ENCODE measurements around the gene R3HDM2.
A peak's percentile ranks its signal among the peaks of the same experiment; 100 is the strongest.

The R3HDM2 gene

GRCh38 chr12:57244312-57244696 lies 186.5 kb downstream of the R3HDM2 start:
- no peaks in the 10 kb centered on the region for H3K9me3 ChIP-seq (ENCODE audit: low read length)
- no peak overlapping the region for H2AFZ ChIP-seq (ENCODE audit: low read length)
- no peaks in the 10 kb centered on the region for H3K36me3 ChIP-seq (ENCODE audit: insufficient read depth, low read length)
- no peak overlapping the region for H3K9ac ChIP-seq (ENCODE audit: low read length)
- no peaks in the 10 kb centered on the region for H3K79me2 ChIP-seq (ENCODE audit: insufficient read depth, low read length)
- no peak overlapping the region for H3K27ac ChIP-seq (ENCODE audit: low read depth, low read length, poor library complexity, severe bottlenecking)
- H4K20me1 ChIP-seq (ENCODE audit: insufficient read depth, low read length) = no peaks in the 10 kb centered on the region
- no peak overlapping the region for H3K4me3 ChIP-seq (ENCODE audit: low read depth, low read length, poor library complexity, severe bottlenecking)
- no peaks in the 10 kb centered on the region for H3F3A ChIP-seq (ENCODE audit: insufficient read depth, low read length)
- no peaks in the 10 kb centered on the region for H3K9me2 ChIP-seq (ENCODE audit: low read depth, low read length)
- H3K27me3 ChIP-seq (ENCODE audit: insufficient read depth, low read length) = no peaks in the 10 kb centered on the region
- H3K4me1 ChIP-seq (ENCODE audit: insufficient read depth, low read length, severe bottlenecking) = peaks cover 50% of the 10 kb centered on the region
- H3K4me2 ChIP-seq (ENCODE audit: low read length) = no peak overlapping the region
- TF ChIP-seq CTCF (IDR thresholded peaks at IDR 0.05; ENCODE audit: low read length) = no peak
- TF ChIP-seq EZH2 (IDR thresholded peaks at IDR 0.05; ENCODE audit: borderline replicate concordance, low read length) = no peak

- Histone ChIP-seq H3K9me2 (ENCODE audit: low read depth, low read length) (no peaks in the 10 kb centered on the region), H3K4me2 (ENCODE audit: low read length) (peak overlapping the region; percentile 78), H3K4me1 (ENCODE audit: insufficient read depth, low read length, severe bottlenecking) (peaks cover 49% of the 10 kb centered on the region), H4K20me1 (ENCODE audit: insufficient read depth, low read length) (no peaks in the 10 kb centered on the region), H3F3A (ENCODE audit: insufficient read depth, low read length) (no peaks in the 10 kb centered on the region), H3K79me2 (ENCODE audit: insufficient read depth, low read length) (no peaks in the 10 kb centered on the region), H3K27me3 (ENCODE audit: insufficient read depth, low read length) (no peaks in the 10 kb centered on the region), H3K4me3 (ENCODE audit: low read depth, low read length, poor library complexity, severe bottlenecking) (peak overlapping the region; percentile 61), H3K27ac (ENCODE audit: low read depth, low read length, poor library complexity, severe bottlenecking) (peak overlapping the region; percentile 93), H3K9ac (ENCODE audit: low read length) (peak overlapping the region; percentile 79), H3K9me3 (ENCODE audit: low read length) (no peaks in the 10 kb centered on the region), H2AFZ (ENCODE audit: low read length) (no peak overlapping the region), H3K36me3 (ENCODE audit: insufficient read depth, low read length) (no peaks in the 10 kb centered on the region)
- TF ChIP-seq EZH2 (IDR thresholded peaks at IDR 0.05; ENCODE audit: borderline replicate concordance, low read length) (no peak), CTCF (IDR thresholded peaks at IDR 0.05; ENCODE audit: low read length) (peak; percentile 95)
Observed at GRCh38 chr12:57243521-57244311, 187.1 kb downstream of the R3HDM2 start.

DNA sequence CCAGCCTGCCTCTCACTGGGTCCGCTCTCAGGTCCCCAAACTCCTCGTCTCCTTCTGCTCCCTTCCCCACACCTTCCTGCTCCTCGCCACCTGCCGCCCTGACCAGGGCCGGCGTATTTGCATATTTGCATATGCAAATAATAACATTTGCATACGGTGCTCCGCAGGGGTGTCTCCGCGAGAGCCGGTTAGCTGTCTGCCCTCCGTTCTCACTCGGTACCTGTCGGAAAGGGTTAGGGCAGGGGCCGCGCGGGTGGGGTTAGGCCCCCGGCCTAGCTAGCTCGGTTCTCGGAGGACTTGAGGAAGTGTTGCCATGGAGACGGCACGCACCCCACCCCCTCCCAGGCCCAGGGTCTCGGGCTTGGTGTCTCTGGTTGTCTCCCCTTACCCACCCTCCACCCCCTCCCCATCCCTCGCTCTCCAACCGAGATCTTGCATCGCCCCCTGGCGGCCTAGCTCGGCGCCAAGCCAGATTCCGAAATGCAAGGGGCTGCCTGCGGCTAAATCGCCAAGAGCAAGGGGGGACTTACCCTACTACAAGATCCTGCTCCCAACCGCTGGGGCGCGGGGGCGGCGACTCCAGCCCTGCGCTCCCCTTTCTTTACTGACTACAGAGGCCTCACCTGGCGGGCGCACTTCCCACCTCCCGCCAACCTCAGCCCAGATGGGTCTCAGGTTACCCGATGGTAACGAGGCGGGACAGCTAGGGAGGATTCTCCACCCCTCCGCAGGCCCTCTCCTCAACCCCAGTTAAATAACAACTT lies 188.0 kb downstream of the R3HDM2 start:
- Histone ChIP-seq H3F3A (ENCODE audit: insufficient read depth, low read length) (no peaks in the 10 kb centered on the region), H3K4me2 (ENCODE audit: low read length) (peak overlapping the region; percentile 78), H3K4me1 (ENCODE audit: insufficient read depth, low read length, severe bottlenecking) (peaks cover 56% of the 10 kb centered on the region), H3K27me3 (ENCODE audit: insufficient read depth, low read length) (no peaks in the 10 kb centered on the region), H3K4me3 (ENCODE audit: low read depth, low read length, poor library complexity, severe bottlenecking) (peak overlapping the region; percentile 61), H3K36me3 (ENCODE audit: insufficient read depth, low read length) (no peaks in the 10 kb centered on the region), H3K9ac (ENCODE audit: low read length) (peak overlapping the region; percentile 79), H2AFZ (ENCODE audit: low read length) (no peak overlapping the region), H3K79me2 (ENCODE audit: insufficient read depth, low read length) (no peaks in the 10 kb centered on the region), H3K9me2 (ENCODE audit: low read depth, low read length) (no peaks in the 10 kb centered on the region), H3K9me3 (ENCODE audit: low read length) (no peaks in the 10 kb centered on the region), H3K27ac (ENCODE audit: low read depth, low read length, poor library complexity, severe bottlenecking) (peak overlapping the region; percentile 93), H4K20me1 (ENCODE audit: insufficient read depth, low read length) (no peaks in the 10 kb centered on the region)
- TF ChIP-seq CTCF (IDR thresholded peaks at IDR 0.05; ENCODE audit: low read length) (peak; percentile 93), EZH2 (IDR thresholded peaks at IDR 0.05; ENCODE audit: borderline replicate concordance, low read length) (no peak)

Data from OCI-LY1 (cell line).